ENCODE results near the gene RETREG3. TPM values are rescaled to one million over a fixed set of nuclear protein-coding genes. Genes with fewer than 3 reads are reported as not detected.

The RETREG3 gene
- total and polyA plus RNA-seq, 9 of the 15 experiments (the other 6 are each of a cell fraction or from before 2014, with no cell fraction given), result 4.1 to 39.0 (median 16.9) TPM

- TF ChIP-seq ZFX (CRISPR knock-in tag; IDR thresholded peaks at IDR 0.05), result peak; percentile 96
- TF ChIP-seq MTA3 (IDR thresholded peaks at IDR 0.05; ENCODE audit: borderline replicate concordance), result peak; percentile 83; the same call in 1 of the 2 replicates
- peak; percentile 81; the same call in 1 of the 2 replicates for TF ChIP-seq ZBTB7A (IDR thresholded peaks at IDR 0.05; ENCODE audit: borderline replicate concordance, control insufficient read depth, low read depth, low read length)
- no peak for TF ChIP-seq BACH1 (tag; IDR thresholded peaks at IDR 0.05)
- TF ChIP-seq CHD7 (IDR thresholded peaks at IDR 0.05; ENCODE audit: low read depth, low read length), result no peak
- TF ChIP-seq ETV6 (IDR thresholded peaks at IDR 0.05; ENCODE audit: borderline replicate concordance in 1 of 2, low read depth in 2 of 2, low read length in 1 of 2), result 0 out of 4 replicates have a peak, but pooled peaks of 1 of the 2 experiments have one; percentile 8
- no peak for TF ChIP-seq ETV6 (CRISPR knock-in tag; IDR thresholded peaks at IDR 0.05; ENCODE audit: borderline replicate concordance)
- TF ChIP-seq PHB (CRISPR knock-in tag; IDR thresholded peaks at IDR 0.05), result no peak
- TF ChIP-seq ZNF592 (IDR thresholded peaks at IDR 0.05), result peak; percentile 29; the same call in 1 of the 2 replicates
- no peak for TF ChIP-seq DLX4 (CRISPR knock-in tag; IDR thresholded peaks at IDR 0.05)
Measured at GRCh38 chr17:42554250-42555121, 54.7 kb downstream of the RETREG3 start (continued).
